Epithelial cell of esophagus (primary cell): ENCODE measurements around the gene SUGCT.
A peak's percentile ranks its signal among the peaks of the same experiment; 100 is the strongest.

Experiments used
- DNase-seq: peaks from one replicate; pipeline ENCODE4 v3.0.0; 2010; ENCODE audit warnings: low read depth
- H3K4me3 ChIP-seq: 2 replicates; pipeline ENCODE4 v1.5.1; 2011; ENCODE audit warnings: mild to moderate bottlenecking, low read length, control low read depth
- TF ChIP-seq, protein P1 (sequence below): IDR thresholded peaks from 2 replicates; pipeline ENCODE4 v1.5.1; 2011; ENCODE audit warnings: low read depth, mild to moderate bottlenecking, low read length, control low read depth, inconsistent platforms; ENCODE audit not compliant: insufficient read depth; ENCODE audit errors: missing control alignments

The SUGCT gene

DNA sequence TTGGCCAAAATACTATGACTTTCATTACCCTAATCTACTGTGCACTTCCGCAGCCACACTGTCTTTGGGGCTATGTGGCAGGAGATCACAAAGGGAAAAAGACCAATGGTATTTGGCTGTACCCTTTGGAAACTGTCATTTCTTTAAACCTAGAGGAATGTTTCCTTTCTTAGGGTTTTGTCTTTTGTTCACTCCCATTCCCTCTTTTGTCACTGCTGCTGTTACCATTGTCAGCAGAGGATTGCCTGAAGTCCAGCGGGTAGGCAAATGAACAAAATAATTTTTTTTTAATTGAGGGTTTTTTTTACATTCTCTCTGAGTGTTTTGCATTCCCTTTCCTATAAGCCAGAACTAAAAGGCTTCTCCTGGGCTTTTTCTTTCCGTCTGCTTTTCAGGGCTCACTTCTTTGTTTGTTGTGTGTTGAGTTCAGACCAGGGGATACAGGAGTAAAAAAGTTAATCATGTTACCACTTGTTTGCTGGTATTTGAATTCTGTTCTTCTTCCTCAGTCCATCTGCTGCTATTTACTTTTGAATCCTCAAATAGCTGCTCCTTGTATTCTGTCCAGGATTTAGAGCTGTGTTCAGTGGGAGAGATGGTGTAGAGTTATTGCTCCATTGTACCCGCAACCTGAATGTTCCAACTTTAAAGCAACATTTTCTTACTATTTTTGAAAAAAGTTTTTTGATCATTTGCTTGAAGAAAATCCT is 374.6 kb downstream of the SUGCT start:
- no peak overlapping the region for H3K4me3 ChIP-seq
- TF ChIP-seq, protein P1, sequence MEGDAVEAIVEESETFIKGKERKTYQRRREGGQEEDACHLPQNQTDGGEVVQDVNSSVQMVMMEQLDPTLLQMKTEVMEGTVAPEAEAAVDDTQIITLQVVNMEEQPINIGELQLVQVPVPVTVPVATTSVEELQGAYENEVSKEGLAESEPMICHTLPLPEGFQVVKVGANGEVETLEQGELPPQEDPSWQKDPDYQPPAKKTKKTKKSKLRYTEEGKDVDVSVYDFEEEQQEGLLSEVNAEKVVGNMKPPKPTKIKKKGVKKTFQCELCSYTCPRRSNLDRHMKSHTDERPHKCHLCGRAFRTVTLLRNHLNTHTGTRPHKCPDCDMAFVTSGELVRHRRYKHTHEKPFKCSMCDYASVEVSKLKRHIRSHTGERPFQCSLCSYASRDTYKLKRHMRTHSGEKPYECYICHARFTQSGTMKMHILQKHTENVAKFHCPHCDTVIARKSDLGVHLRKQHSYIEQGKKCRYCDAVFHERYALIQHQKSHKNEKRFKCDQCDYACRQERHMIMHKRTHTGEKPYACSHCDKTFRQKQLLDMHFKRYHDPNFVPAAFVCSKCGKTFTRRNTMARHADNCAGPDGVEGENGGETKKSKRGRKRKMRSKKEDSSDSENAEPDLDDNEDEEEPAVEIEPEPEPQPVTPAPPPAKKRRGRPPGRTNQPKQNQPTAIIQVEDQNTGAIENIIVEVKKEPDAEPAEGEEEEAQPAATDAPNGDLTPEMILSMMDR: no peak
- no peak for DNase-seq

DNA sequence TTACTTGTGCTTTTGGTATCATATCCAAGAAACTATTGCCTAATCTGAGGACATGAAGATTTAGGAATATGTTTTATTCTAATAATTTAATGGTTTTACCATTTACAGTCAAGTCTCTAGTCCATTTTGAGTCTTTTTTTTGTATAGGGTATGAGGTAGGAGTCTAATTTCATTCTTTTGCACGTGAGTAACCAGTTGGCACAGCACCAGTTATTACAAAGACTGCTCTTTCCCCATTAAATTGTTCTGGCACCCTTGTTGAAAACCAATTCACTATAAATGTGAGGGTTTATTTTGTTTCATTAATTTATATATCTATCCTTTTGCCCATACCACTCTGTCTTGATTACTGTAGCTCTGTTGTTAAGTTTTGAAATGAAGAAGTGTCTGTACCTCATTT is 381.6 kb downstream of the SUGCT start:
- H3K4me3 ChIP-seq: no peak overlapping the region
- DNase-seq: peak; percentile 11
- TF ChIP-seq, protein P1: no peak

DNA sequence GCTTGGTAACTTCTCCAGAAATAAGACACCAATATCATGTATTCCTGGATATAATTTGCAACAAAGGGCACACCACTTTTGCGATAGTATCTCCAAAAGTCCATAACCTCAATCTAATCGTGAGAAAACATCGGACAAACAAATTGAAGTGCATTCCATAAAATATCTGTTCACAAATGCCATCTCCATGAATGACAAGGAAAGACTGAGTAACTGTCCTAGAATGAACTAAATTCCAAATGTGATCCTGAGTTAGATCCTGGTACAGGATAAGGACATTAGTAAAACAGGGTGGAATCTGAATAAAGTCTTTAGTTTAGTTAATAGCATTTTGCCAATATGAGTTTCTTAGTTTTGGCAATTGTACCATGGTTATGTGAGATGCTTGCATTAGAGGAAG is 384.2 kb downstream of the SUGCT start:
- no peak for DNase-seq
- TF ChIP-seq, protein P1: no peak
- H3K4me3 ChIP-seq: no peak overlapping the region

DNA sequence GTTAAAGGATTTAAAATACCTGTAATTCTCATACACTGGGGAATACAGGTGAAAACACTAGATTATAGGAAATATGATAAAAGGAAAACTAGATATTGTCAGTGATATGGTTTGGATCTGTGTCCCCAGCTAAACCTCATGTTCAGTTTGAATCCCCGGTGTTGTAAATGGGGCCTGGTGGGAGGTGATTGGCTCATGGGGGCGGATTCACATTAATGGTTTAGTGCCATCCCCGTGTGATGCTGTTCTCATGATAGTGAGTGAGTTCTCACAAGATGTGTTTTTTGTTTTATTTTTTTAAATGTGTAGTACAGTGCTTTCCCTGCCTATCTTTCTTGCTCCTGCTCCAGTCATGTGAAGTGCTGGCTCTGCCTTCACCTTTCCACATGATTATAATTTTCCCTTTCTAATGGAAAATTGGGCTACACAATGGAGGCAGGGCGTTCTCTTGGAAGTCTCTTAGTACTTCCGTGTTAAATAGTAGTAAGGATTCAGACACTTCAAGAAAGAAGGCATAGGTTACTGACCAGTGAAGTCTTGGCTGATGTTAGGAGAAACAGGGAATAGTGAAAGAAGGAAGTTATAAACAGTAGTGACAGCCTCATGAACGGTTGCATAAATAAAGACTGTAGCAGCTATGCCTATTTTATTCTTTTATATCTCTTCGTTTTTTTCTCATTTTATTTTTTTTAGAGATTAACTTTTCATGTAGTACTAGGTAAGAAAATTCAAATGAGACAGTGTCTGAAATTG is 386.4 kb downstream of the SUGCT start:
- H3K4me3 ChIP-seq: no peak overlapping the region
- no peak for DNase-seq
- TF ChIP-seq, protein P1: no peak

DNA sequence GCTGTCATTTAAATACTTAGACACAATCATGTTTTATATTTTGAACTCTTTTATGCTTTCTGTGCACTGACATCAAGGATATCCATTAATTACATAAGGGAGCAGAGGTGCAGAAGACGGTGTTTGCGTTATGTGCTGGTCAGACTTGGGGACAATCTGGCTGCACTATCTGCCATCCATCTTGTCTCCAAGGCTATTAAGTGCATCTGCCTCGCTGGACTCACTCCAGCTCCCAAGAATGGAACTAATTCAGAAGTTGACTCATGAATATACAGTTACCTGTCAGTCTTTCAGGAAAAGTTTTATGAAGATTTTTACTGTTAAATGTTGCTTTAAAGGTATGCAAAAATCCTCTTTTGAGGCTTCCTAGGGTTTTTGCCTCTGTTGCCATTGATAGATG is 391.0 kb downstream of the SUGCT start:
- no peak for DNase-seq
- TF ChIP-seq, protein P1: no peak
- no peak overlapping the region for H3K4me3 ChIP-seq

DNA sequence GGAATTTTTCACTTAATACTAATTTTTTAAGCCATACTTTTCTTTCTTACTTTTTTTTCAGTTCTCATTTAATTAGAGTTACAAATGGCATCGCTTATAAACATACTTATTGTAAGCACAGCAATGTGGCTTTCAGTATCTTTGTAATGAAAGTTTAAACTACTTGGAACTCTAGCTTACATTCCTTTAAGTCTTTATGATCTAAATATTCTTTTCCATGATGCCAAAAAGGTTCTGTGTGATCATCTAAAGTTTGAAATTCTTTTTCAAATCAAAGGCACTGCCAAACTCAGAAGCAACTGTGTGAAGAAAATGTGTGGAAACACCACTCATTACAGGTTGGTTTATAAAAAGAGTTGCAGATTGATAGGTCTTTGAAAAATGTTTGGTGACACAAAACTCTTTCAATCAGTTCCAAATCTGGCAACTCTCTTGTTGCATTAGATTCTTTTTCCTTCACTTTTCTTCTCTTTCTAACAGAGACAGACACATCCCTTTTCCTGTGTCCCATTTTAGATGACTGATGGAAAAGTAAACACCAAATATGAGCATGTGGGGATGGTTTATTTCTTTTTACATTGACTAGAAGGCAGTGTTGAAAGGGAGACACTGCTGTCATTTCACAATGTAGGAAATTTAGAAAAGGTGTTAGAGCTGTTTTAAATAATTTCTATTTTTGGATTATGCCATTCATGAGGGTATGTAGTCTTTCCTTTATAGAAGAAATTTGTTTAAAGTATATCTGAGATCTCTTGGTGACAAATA is 392.3 kb downstream of the SUGCT start:
- no peak overlapping the region for H3K4me3 ChIP-seq

More for the DNA sequence above, 392.3 kb downstream of the SUGCT start:
- TF ChIP-seq, protein P1: no peak
- DNase-seq: no peak
